Neural progenitor cell (in vitro differentiated cells): Measurements from ENCODE around the gene LRRIQ4.

Experiments
- CTCF ChIP-seq: fragments of 200-600 bp; sonication (generic); IDR thresholded peaks from 2 replicates; pipeline ENCODE4 v1.5.1; 2017; ENCODE audit warnings: antibody characterized with exemption, mild to moderate bottlenecking
- EZH2 ChIP-seq: fragments of 200-600 bp; sonication (generic); IDR thresholded peaks from 2 replicates; pipeline ENCODE4 v1.6.1; 2017; ENCODE audit warnings: antibody characterized with exemption, mild to moderate bottlenecking, moderate library complexity
- EZH2phosphoT487 ChIP-seq: fragments of 200-600 bp; sonication (generic); IDR thresholded peaks from 2 replicates; pipeline ENCODE4 v1.6.1; 2017; ENCODE audit warnings: antibody characterized with exemption

- TF ChIP-seq CTCF (no peak), EZH2 (no peak), EZH2phosphoT487 (no peak)
These were observed 8.0 kb upstream of the LRRIQ4 start for GRCh38 chr3:169804681-169805080.
